NB4 (cell line): ENCODE measurements around the gene ATP1B2.

ENCODE experiments used
- CTCF ChIP-seq: IDR thresholded peaks from one replicate; pipeline ENCODE4 v1.5.1; 2012; ENCODE audit warnings: low read depth, low read length
- MAX ChIP-seq: IDR thresholded peaks from 2 replicates; pipeline ENCODE4 v1.6.1; 2011; ENCODE audit warnings: low read depth, low read length
- MYC ChIP-seq: IDR thresholded peaks from 2 replicates; pipeline ENCODE4 v1.6.1; 2011; ENCODE audit warnings: low read depth, low read length
- POLR2A ChIP-seq: IDR thresholded peaks from 2 replicates; pipeline ENCODE4 v1.6.1; 2011; ENCODE audit warnings: mild to moderate bottlenecking; ENCODE audit not compliant: insufficient read length; ENCODE audit errors: extremely low read depth

DNA sequence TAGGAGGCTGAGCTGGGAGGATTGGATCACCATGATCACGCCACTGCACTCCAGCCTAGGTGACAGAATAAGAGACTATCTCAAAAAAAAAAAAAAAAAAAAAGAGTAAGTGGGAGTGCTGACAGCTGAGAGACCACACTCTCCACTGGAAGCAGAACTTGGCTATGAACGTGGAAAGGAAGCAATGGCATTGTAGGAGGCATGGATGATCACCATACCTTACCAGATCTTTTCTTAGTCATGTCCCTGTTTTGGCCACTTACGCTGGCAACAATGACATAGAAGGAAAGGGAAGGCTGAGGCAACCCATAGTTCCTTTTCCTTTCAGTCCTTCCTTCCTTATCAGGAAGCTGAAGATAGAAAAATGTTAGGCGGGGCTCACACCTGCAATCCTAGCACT lies 3.7 kb upstream of the ATP1B2 start:
- TF ChIP-seq CTCF: no peak
- TF ChIP-seq MYC: no peak
- TF ChIP-seq MAX: no peak
- no peak for TF ChIP-seq POLR2A
